Measurements from ENCODE around the gene ASTN1. TPM values are rescaled to one million over a fixed set of nuclear protein-coding genes. Genes with fewer than 3 reads are reported as not detected.

Gene ASTN1
- total and polyA plus RNA-seq, 2 of the 4 experiments (the other 2 are of a cell fraction), result under 0.01 to 0.07 TPM

DNA sequence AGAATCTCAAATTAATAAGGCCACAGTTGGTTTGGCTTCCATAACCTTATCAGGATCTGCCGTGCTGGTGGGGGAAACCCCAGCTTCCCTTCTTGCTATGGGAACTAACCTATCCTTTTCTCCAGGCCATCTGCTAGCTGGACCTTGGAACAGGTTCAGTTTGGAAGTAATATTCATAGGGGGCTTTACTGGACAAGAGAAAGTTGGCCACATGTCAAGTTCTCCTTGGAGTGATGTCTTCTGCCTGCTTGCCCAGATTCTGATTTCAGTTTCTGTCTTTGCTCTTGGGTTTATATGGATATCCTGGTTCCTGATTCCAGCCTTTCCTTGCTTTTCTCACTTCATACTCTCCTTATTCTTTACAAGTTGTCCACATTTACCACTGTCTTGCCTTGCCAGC is 279.6 kb downstream of the ASTN1 start:
- no peak overlapping the region for H4K8ac ChIP-seq (ENCODE audit: low read depth in 2 of 2, low read length in 2 of 2)
- no peak overlapping the region for H3K18ac ChIP-seq (ENCODE audit: low read depth, low read length)
- no peaks in the 10 kb centered on the region for H3K27me3 ChIP-seq (ENCODE audit: control insufficient read depth, insufficient read depth, low read length)
- ChIA-PET CTCF (no interaction called here), POLR2A (ENCODE audit: unreplicated experiment) (no interaction called here)
- no peak overlapping the region for H2AFZ ChIP-seq (replicated peaks; ENCODE audit: low read length, poor library complexity)
- H2BK120ac ChIP-seq (ENCODE audit: low read depth, low read length), result no peak overlapping the region
- BruUV-seq (replicated peaks), result no TSS peak
- no peak overlapping the region for H4K5ac ChIP-seq (ENCODE audit: low read depth, low read length)
- H3K9ac ChIP-seq (ENCODE audit: low read depth, low read length), result no peak overlapping the region
- no peak overlapping the region for H3K4me2 ChIP-seq (ENCODE audit: low read depth, low read length)
- H2BK20ac ChIP-seq (ENCODE audit: low read depth, low read length), result no peak overlapping the region
- no peaks in the 10 kb centered on the region for H3K79me1 ChIP-seq (ENCODE audit: low read depth in 1 of 2, low read length in 2 of 2)
- no peaks in the 10 kb centered on the region for H3K4me1 ChIP-seq (ENCODE audit: control insufficient read depth, insufficient read depth, low read length)
- no peak overlapping the region for H3K4me3 ChIP-seq (ENCODE audit: insufficient read depth, low read depth, low read length)
- in situ Hi-C loops (cut with MboI; ENCODE audit: low sequenced_read_pairs) (loop anchor here (5.0 to 10.0 kb wide), 2 partner anchors 328 to 510 kb away; no protein-coding TSS in a partner anchor), dilution Hi-C loops (cut with HindIII; ENCODE audit: low sequenced_read_pairs, unreplicated experiment) (no loop called here), intact Hi-C loops (cut with micrococcal nuclease) (no loop called here)
- H4K20me1 ChIP-seq (ENCODE audit: insufficient read depth, low read length), result no peaks in the 10 kb centered on the region
- H4K91ac ChIP-seq (ENCODE audit: insufficient read depth, low read depth, low read length), result no peak overlapping the region
- no peak overlapping the region for H3K4ac ChIP-seq (ENCODE audit: low read depth, low read length)
- H3K27ac ChIP-seq (ENCODE audit: insufficient read depth, low read length), result no peak overlapping the region
- no CpG with 5 or more reads among the region's 1 CpG for WGBS, 2 experiments (ENCODE audit: extremely low coverage in 2 of 2, insufficient read length in 1 of 2)
- no peak overlapping the region for H3K23ac ChIP-seq (ENCODE audit: low read depth, low read length)
- H3K9me3 ChIP-seq (ENCODE audit: control insufficient read depth, insufficient read depth, low read length), result no peaks in the 10 kb centered on the region
- no peak for DNase-seq
- no peak for ATAC-seq (ENCODE audit: low read depth)
- no peak overlapping the region for H2BK5ac ChIP-seq (ENCODE audit: low read depth, low read length, poor library complexity, severe bottlenecking)
- TF ChIP-seq POLR2A (IDR thresholded peaks at IDR 0.05; ENCODE audit: low read depth, low read length) (no peak), MXI1 (IDR thresholded peaks at IDR 0.05; ENCODE audit: borderline replicate concordance, low read depth, low read length) (no peak), FOS (IDR thresholded peaks at IDR 0.05; ENCODE audit: low read depth, low read length) (no peak), RFX5 (IDR thresholded peaks at IDR 0.05; ENCODE audit: low read depth, low read length) (no peak), MAFK (IDR thresholded peaks at IDR 0.05; ENCODE audit: low read depth, low read length) (no peak), BHLHE40 (IDR thresholded peaks at IDR 0.05; ENCODE audit: low read depth, low read length) (no peak), SMC3 (IDR thresholded peaks at IDR 0.05; ENCODE audit: low read depth, low read length) (no peak), CEBPB (IDR thresholded peaks at IDR 0.05; ENCODE audit: low read depth, low read length) (no peak), RCOR1 (IDR thresholded peaks at IDR 0.05; ENCODE audit: insufficient replicate concordance, low read length) (no peak), NFE2L2 (IDR thresholded peaks at IDR 0.05; ENCODE audit: low read depth, low read length) (no peak)
- TF ChIP-seq, protein P1, sequence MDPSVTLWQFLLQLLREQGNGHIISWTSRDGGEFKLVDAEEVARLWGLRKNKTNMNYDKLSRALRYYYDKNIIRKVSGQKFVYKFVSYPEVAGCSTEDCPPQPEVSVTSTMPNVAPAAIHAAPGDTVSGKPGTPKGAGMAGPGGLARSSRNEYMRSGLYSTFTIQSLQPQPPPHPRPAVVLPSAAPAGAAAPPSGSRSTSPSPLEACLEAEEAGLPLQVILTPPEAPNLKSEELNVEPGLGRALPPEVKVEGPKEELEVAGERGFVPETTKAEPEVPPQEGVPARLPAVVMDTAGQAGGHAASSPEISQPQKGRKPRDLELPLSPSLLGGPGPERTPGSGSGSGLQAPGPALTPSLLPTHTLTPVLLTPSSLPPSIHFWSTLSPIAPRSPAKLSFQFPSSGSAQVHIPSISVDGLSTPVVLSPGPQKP (IDR thresholded peaks at IDR 0.05; ENCODE audit: borderline replicate concordance, low read depth, low read length), result no peak
- TF ChIP-seq, protein P2, sequence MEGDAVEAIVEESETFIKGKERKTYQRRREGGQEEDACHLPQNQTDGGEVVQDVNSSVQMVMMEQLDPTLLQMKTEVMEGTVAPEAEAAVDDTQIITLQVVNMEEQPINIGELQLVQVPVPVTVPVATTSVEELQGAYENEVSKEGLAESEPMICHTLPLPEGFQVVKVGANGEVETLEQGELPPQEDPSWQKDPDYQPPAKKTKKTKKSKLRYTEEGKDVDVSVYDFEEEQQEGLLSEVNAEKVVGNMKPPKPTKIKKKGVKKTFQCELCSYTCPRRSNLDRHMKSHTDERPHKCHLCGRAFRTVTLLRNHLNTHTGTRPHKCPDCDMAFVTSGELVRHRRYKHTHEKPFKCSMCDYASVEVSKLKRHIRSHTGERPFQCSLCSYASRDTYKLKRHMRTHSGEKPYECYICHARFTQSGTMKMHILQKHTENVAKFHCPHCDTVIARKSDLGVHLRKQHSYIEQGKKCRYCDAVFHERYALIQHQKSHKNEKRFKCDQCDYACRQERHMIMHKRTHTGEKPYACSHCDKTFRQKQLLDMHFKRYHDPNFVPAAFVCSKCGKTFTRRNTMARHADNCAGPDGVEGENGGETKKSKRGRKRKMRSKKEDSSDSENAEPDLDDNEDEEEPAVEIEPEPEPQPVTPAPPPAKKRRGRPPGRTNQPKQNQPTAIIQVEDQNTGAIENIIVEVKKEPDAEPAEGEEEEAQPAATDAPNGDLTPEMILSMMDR (conservative IDR thresholded peaks at IDR 0.05; ENCODE audit: low read depth, low read length), result no peak
- no peak overlapping the region for H2BK15ac ChIP-seq (ENCODE audit: low read depth, low read length)
- no peak overlapping the region for H3K14ac ChIP-seq (replicated peaks; ENCODE audit: low read depth, low read length)
- no peak overlapping the region for H3K56ac ChIP-seq (ENCODE audit: extremely low read depth, insufficient read depth, low read length)
- no peak overlapping the region for H2AK5ac ChIP-seq (ENCODE audit: low read depth, low read length)
- H3K36me3 ChIP-seq (ENCODE audit: control insufficient read depth, insufficient read depth, low read length), result no peaks in the 10 kb centered on the region
- no peaks in the 10 kb centered on the region for H3K9me1 ChIP-seq (ENCODE audit: insufficient read depth, low read length)
- H2AK9ac ChIP-seq (replicated peaks; ENCODE audit: low read depth, low read length, poor library complexity), result no peak overlapping the region

All from IMR-90 (cell line).